HCT116 (cell line): ENCODE results near the gene SPTBN1. TPM values are rescaled to one million over a fixed set of nuclear protein-coding genes. Genes with fewer than 3 reads are reported as not detected.

Experiments used
- ATAC-seq: fragments of 200-7000 bp; cut with Tn5 transposase; 2 replicates; pipeline ENCODE4 v1.9.1; 2020; ENCODE audit warnings: mild to moderate bottlenecking, moderate library complexity
- BruUV-seq: library from RNA; stranded (reverse); fragments of 400-500 nt; replicated peaks from 2 replicates; lab custom pipeline; 2021; lab: Mats Ljungman, UMichigan
- CTCF ChIA-PET: fragments of 300-600 bp; sonication (Branson Sonifier 250); formaldehyde crosslinking; loops from one replicate; lab custom pipeline; 2021; ENCODE audit warnings: antibody characterized with exemption; lab: Charles Lee
- POLR2A ChIA-PET: fragments of 300-600, 350-600 bp; sonication (Branson Sonifier 250); formaldehyde crosslinking; loops from one replicate; lab custom pipeline; 2021; ENCODE audit warnings: antibody characterized with exemption; lab: Charles Lee
- RAD21 ChIA-PET, 2 experiments: fragments of 300-600 bp; sonication (Branson Sonifier 250); formaldehyde crosslinking; loops; one replicate each; lab custom pipeline; 2023; ENCODE audit warnings: low total read pairs in 2 of 2; ENCODE audit not compliant: uncharacterized antibody in 2 of 2, unreplicated experiment in 2 of 2, low non-redundant PET in 1 of 2; lab: Charles Lee
- DNase-seq: peaks from one replicate; pipeline ENCODE4 v3.0.0-alpha.2; 2010; ENCODE audit warnings: low read depth, low spot score
- H2AFZ ChIP-seq: fragments of 200-600 bp; shearing (Covaris generic), sonication (generic); 2 replicates; pipeline ENCODE4 v1.6.1; 2017; ENCODE audit warnings: low read depth, mixed run types, mixed read lengths, antibody characterized with exemption, low read length; ENCODE audit not compliant: poor library complexity, severe bottlenecking
- H3K27ac ChIP-seq: 2 replicates; pipeline ENCODE4 v1.5.1; 2012; ENCODE audit warnings: low read depth, low read length
- H3K27me3 ChIP-seq: fragments of 200-600 bp; sonication (generic); 2 replicates; pipeline ENCODE4 v1.6.1; 2016; ENCODE audit warnings: mixed run types, low read length, mixed read lengths; ENCODE audit not compliant: insufficient read depth
- H3K36me3 ChIP-seq, 2 experiments: fragments of 200-500 bp in 1 of 2; fragments of 200-600 bp in 1 of 2; sonication (Bioruptor generic) in 1 of 2; sonication (generic) in 1 of 2; 2 replicates each; pipeline versions ENCODE4 v1.5.1 to v1.6.1; 2014 to 2016; ENCODE audit warnings: low read length in 2 of 2, inconsistent platforms in 1 of 2, mixed read lengths in 1 of 2, mixed run types in 1 of 2; ENCODE audit not compliant: insufficient read depth in 2 of 2, control insufficient read depth in 1 of 2
- H3K4me1 ChIP-seq, 2 experiments: fragments of 200-600 bp in 1 of 2; sonication (generic) in 1 of 2; 2 replicates each; pipeline versions ENCODE4 v1.5.1 to v1.6.1; 2012 to 2017; ENCODE audit warnings: low read length in 2 of 2, inconsistent platforms in 1 of 2, mild to moderate bottlenecking in 1 of 2, mixed read lengths in 1 of 2, mixed run types in 1 of 2, moderate library complexity in 1 of 2; ENCODE audit not compliant: insufficient read depth in 2 of 2, control insufficient read depth in 1 of 2
- H3K4me2 ChIP-seq: fragments of 200-600 bp; sonication (generic); 2 replicates; pipeline ENCODE4 v1.6.1; 2017; ENCODE audit warnings: mixed run types, low read length, mixed read lengths
- H3K4me3 ChIP-seq, 2 experiments: fragments of 200-600 bp in 1 of 2; sonication (generic) in 1 of 2; replicated peaks in 1 of 2; 2 replicates each; pipeline ENCODE4 v1.5.1; 2011 to 2016; ENCODE audit warnings: low read length in 2 of 2, control low read depth in 1 of 2, low read depth in 1 of 2, mild to moderate bottlenecking in 1 of 2, mixed read lengths in 1 of 2, mixed run types in 1 of 2
- H3K79me2 ChIP-seq: fragments of 200-600 bp; sonication (generic); 2 replicates; pipeline ENCODE4 v1.6.1; 2017; ENCODE audit warnings: mild to moderate bottlenecking, mixed run types, low read length, moderate library complexity, mixed read lengths; ENCODE audit not compliant: insufficient read depth
- H3K9ac ChIP-seq: fragments of 200-600 bp; sonication (generic); 2 replicates; pipeline ENCODE4 v1.6.1; 2016; ENCODE audit warnings: low read length, mixed read lengths
- H3K9me2 ChIP-seq: fragments of 200-600 bp; sonication (generic), shearing (Covaris generic); 2 replicates; pipeline ENCODE4 v1.6.1; 2017; ENCODE audit warnings: mixed run types, mild to moderate bottlenecking, moderate library complexity; ENCODE audit not compliant: insufficient read depth
- H3K9me3 ChIP-seq, 2 experiments: fragments of 200-500 bp in 1 of 2; fragments of 200-600 bp in 1 of 2; sonication (Bioruptor generic) in 1 of 2; sonication (generic) in 1 of 2; 2 replicates each; pipeline ENCODE4 v1.6.1; 2014 to 2017; ENCODE audit warnings: low read length in 2 of 2, mixed read lengths in 2 of 2, inconsistent platforms in 1 of 2, low read depth in 1 of 2, mild to moderate bottlenecking in 1 of 2, mixed run types in 1 of 2, moderate library complexity in 1 of 2; ENCODE audit not compliant: control insufficient read depth in 1 of 2, insufficient read depth in 1 of 2
- H4K20me1 ChIP-seq: fragments of 200-600 bp; sonication (generic), shearing (Covaris generic); 2 replicates; pipeline ENCODE4 v1.6.1; 2017; ENCODE audit warnings: mixed run types, mild to moderate bottlenecking, moderate library complexity; ENCODE audit not compliant: insufficient read depth
- CBX3 ChIP-seq: IDR thresholded peaks from 2 replicates; pipeline ENCODE4 v1.6.1; 2012; ENCODE audit warnings: low read depth
- CEBPB ChIP-seq: IDR thresholded peaks from 2 replicates; pipeline ENCODE4 v1.6.1; 2012; ENCODE audit warnings: low read depth
- EGR1 ChIP-seq: IDR thresholded peaks from 2 replicates; pipeline ENCODE4 v1.6.1; 2012; ENCODE audit warnings: low read depth
- ELF1 ChIP-seq: IDR thresholded peaks from 2 replicates; pipeline ENCODE4 v1.6.1; 2012; ENCODE audit warnings: low read depth, borderline replicate concordance
- EZH2phosphoT487 ChIP-seq: fragments of 200-600 bp; IDR thresholded peaks from 2 replicates; pipeline ENCODE4 v1.6.1; 2018; ENCODE audit warnings: antibody characterized with exemption, borderline replicate concordance
- FOSL1 ChIP-seq: IDR thresholded peaks from 2 replicates; pipeline ENCODE4 v1.6.1; 2012; ENCODE audit warnings: low read depth
- JUND ChIP-seq: IDR thresholded peaks from 2 replicates; pipeline ENCODE4 v1.6.1; 2012
- POLR2A ChIP-seq: IDR thresholded peaks from 2 replicates; pipeline ENCODE4 v1.7.0; 2011; ENCODE audit warnings: borderline replicate concordance; ENCODE audit not compliant: insufficient read depth, insufficient read length; ENCODE audit errors: extremely low read depth
- RAD21 ChIP-seq: IDR thresholded peaks from 2 replicates; pipeline ENCODE4 v1.6.1; 2012; ENCODE audit warnings: low read depth, mild to moderate bottlenecking
- SP1 ChIP-seq: IDR thresholded peaks from 2 replicates; pipeline ENCODE4 v1.6.1; 2012; ENCODE audit warnings: low read depth
- SRF ChIP-seq: IDR thresholded peaks from 2 replicates; pipeline ENCODE4 v1.6.1; 2012; ENCODE audit warnings: low read depth
- TCF7L2 ChIP-seq: IDR thresholded peaks from 2 replicates; pipeline ENCODE4 v1.7.0; 2011; ENCODE audit warnings: borderline replicate concordance, inconsistent platforms; ENCODE audit not compliant: insufficient read depth, insufficient read length; ENCODE audit errors: extremely low read depth
- YY1 ChIP-seq: IDR thresholded peaks from 2 replicates; pipeline ENCODE4 v1.6.1; 2011; ENCODE audit warnings: low read length, low read depth, moderate library complexity, mild to moderate bottlenecking; ENCODE audit not compliant: insufficient replicate concordance; ENCODE audit errors: extremely low read depth
- ZFX ChIP-seq: fragments of 450-650 bp; IDR thresholded peaks from 2 replicates; pipeline ENCODE4 v1.6.1; 2017
- ZNF274 ChIP-seq: fragments of 200-500 bp; sonication (Bioruptor generic); IDR thresholded peaks from 2 replicates; pipeline ENCODE4 v1.6.1; 2014; ENCODE audit warnings: mild to moderate bottlenecking, low read depth, low read length, inconsistent platforms
- intact Hi-C: fragments of 100-400 bp; cut with micrococcal nuclease; formaldehyde crosslinking; loops from 2 replicates; pipeline ENCODE4 v1.10.0; 2022
- total RNA-seq: library from RNA; stranded (reverse); gene quantifications from one replicate; pipeline ENCODE4 v1.2.1, GENCODE V29; 2021; ENCODE audit not compliant: unreplicated experiment
- TF ChIP-seq, protein P1 (sequence below): IDR thresholded peaks from 2 replicates; pipeline ENCODE4 v1.6.1; 2011; ENCODE audit warnings: mild to moderate bottlenecking, low read length, moderate library complexity; ENCODE audit not compliant: insufficient replicate concordance; ENCODE audit errors: extremely low read depth
- TF ChIP-seq, protein P2 (sequence below): IDR thresholded peaks from 2 replicates; pipeline ENCODE4 v1.6.1; 2012; ENCODE audit warnings: low read depth
- TF ChIP-seq, protein P3 (sequence below): IDR thresholded peaks from 2 replicates; pipeline ENCODE4 v1.6.1; 2012
- TF ChIP-seq, protein P4 (sequence below), 3 experiments: fragments of 200-600 bp in 1 of 3; sonication (generic) in 1 of 3; IDR thresholded peaks in 2 of 3; conservative IDR thresholded peaks in 1 of 3; 2 replicates each; pipeline ENCODE4 v1.5.1; 2012 to 2017; ENCODE audit warnings: low read depth in 2 of 3, low read length in 2 of 3, antibody characterized with exemption in 1 of 3, borderline replicate concordance in 1 of 3, control low read depth in 1 of 3, mild to moderate bottlenecking in 1 of 3, mixed read lengths in 1 of 3, mixed run types in 1 of 3, moderate library complexity in 1 of 3; ENCODE audit not compliant: insufficient read depth in 1 of 3

The SPTBN1 gene
- total RNA-seq, 1 experiment from 2014 or later = 84.4 TPM

DNA sequence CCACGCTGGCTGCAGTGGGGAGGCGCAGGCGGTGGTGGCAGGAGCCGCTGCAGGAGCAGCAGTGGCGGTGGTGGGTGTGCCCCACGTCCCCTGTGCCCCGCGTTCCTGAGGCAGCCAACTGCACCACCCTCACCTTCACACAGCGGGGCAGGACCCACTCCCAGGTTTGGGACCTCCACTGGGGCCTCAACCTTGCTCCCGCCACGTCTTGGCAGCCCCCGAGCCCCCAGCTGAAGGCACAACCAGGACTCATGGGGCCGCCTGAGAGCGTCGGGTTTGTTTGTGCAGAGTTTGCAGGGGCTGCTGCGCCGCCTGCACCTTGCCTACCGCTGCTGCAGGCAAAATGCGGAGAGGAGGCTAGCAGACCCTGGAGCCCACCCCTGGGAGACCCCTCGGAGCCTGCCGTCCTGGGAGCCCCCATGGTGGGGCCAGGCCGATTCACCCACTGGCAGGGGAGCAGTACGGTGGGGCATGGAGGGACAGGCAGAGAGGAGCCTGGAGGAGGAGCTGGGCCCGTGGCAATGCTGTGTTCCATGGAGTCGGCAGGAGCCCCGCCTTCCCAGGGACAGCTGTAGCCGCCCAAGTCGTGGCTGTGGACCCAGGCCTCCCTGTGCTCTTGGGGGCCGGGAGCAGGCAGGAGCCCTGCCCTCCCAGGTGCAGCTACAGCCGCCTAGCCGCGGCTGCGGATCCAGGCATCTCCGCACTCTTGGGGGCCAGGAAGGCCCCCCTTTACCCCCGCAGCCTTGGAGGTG, 252.6 kb downstream of the SPTBN1 start:
- POLR2A ChIA-PET = no interaction called here
- CTCF ChIA-PET = interaction anchor here (1.5 kb wide), 1 partner anchor 44 kb away, joined by 3 read pairs; no protein-coding TSS in a partner anchor
- no peaks in the 10 kb centered on the region for H3K9me3 ChIP-seq
- no peak for ATAC-seq
- no peaks in the 10 kb centered on the region for H3K27me3 ChIP-seq
- H3K27ac ChIP-seq = no peak overlapping the region
- no peak for TF ChIP-seq SP1
- no peak for TF ChIP-seq ELF1
- TF ChIP-seq, protein P1, sequence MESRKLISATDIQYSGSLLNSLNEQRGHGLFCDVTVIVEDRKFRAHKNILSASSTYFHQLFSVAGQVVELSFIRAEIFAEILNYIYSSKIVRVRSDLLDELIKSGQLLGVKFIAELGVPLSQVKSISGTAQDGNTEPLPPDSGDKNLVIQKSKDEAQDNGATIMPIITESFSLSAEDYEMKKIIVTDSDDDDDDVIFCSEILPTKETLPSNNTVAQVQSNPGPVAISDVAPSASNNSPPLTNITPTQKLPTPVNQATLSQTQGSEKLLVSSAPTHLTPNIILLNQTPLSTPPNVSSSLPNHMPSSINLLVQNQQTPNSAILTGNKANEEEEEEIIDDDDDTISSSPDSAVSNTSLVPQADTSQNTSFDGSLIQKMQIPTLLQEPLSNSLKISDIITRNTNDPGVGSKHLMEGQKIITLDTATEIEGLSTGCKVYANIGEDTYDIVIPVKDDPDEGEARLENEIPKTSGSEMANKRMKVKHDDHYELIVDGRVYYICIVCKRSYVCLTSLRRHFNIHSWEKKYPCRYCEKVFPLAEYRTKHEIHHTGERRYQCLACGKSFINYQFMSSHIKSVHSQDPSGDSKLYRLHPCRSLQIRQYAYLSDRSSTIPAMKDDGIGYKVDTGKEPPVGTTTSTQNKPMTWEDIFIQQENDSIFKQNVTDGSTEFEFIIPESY = no peak
- TF ChIP-seq SRF = no peak
- no peak for TF ChIP-seq EGR1
- no peak for TF ChIP-seq CBX3
- TF ChIP-seq ZNF274 = no peak
- no peak for TF ChIP-seq POLR2A
- TF ChIP-seq CEBPB = no peak
- no peak for TF ChIP-seq RAD21
- TF ChIP-seq, protein P2, sequence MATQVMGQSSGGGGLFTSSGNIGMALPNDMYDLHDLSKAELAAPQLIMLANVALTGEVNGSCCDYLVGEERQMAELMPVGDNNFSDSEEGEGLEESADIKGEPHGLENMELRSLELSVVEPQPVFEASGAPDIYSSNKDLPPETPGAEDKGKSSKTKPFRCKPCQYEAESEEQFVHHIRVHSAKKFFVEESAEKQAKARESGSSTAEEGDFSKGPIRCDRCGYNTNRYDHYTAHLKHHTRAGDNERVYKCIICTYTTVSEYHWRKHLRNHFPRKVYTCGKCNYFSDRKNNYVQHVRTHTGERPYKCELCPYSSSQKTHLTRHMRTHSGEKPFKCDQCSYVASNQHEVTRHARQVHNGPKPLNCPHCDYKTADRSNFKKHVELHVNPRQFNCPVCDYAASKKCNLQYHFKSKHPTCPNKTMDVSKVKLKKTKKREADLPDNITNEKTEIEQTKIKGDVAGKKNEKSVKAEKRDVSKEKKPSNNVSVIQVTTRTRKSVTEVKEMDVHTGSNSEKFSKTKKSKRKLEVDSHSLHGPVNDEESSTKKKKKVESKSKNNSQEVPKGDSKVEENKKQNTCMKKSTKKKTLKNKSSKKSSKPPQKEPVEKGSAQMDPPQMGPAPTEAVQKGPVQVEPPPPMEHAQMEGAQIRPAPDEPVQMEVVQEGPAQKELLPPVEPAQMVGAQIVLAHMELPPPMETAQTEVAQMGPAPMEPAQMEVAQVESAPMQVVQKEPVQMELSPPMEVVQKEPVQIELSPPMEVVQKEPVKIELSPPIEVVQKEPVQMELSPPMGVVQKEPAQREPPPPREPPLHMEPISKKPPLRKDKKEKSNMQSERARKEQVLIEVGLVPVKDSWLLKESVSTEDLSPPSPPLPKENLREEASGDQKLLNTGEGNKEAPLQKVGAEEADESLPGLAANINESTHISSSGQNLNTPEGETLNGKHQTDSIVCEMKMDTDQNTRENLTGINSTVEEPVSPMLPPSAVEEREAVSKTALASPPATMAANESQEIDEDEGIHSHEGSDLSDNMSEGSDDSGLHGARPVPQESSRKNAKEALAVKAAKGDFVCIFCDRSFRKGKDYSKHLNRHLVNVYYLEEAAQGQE = no peak
- no peak for TF ChIP-seq ZFX
- TF ChIP-seq FOSL1 = no peak
- TF ChIP-seq, protein P3, sequence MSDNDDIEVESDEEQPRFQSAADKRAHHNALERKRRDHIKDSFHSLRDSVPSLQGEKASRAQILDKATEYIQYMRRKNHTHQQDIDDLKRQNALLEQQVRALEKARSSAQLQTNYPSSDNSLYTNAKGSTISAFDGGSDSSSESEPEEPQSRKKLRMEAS = no peak
- TF ChIP-seq YY1 = no peak
- TF ChIP-seq EZH2phosphoT487 = no peak
- no peak for TF ChIP-seq JUND
- TF ChIP-seq TCF7L2 = no peak
- TF ChIP-seq, protein P4, sequence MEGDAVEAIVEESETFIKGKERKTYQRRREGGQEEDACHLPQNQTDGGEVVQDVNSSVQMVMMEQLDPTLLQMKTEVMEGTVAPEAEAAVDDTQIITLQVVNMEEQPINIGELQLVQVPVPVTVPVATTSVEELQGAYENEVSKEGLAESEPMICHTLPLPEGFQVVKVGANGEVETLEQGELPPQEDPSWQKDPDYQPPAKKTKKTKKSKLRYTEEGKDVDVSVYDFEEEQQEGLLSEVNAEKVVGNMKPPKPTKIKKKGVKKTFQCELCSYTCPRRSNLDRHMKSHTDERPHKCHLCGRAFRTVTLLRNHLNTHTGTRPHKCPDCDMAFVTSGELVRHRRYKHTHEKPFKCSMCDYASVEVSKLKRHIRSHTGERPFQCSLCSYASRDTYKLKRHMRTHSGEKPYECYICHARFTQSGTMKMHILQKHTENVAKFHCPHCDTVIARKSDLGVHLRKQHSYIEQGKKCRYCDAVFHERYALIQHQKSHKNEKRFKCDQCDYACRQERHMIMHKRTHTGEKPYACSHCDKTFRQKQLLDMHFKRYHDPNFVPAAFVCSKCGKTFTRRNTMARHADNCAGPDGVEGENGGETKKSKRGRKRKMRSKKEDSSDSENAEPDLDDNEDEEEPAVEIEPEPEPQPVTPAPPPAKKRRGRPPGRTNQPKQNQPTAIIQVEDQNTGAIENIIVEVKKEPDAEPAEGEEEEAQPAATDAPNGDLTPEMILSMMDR (IDR thresholded peaks at IDR 0.05 in 2 of 3, conservative IDR thresholded peaks at IDR 0.05 in 1 of 3; ENCODE audit: borderline replicate concordance in 1 of 3, insufficient read depth in 1 of 3, low read depth in 2 of 3, low read length in 2 of 3) = no peak
- no peak overlapping the region for H2AFZ ChIP-seq
- H3K36me3 ChIP-seq = no peaks in the 10 kb centered on the region
- H3K9ac ChIP-seq = no peak overlapping the region
- H3K9me2 ChIP-seq = no peaks in the 10 kb centered on the region
- H3K79me2 ChIP-seq = no peaks in the 10 kb centered on the region
- RAD21 ChIA-PET = no interaction called here
- no peaks in the 10 kb centered on the region for H4K20me1 ChIP-seq
- no peaks in the 10 kb centered on the region for H3K4me1 ChIP-seq
- H3K4me3 ChIP-seq = no peak overlapping the region
- intact Hi-C loops = no loop called here
- no TSS peak for BruUV-seq
- no peak overlapping the region for H3K4me2 ChIP-seq
- no peak for DNase-seq
